Loucy (cell line): Measurements from ENCODE around the gene TSPAN9.

Experiments
- EZH2phosphoT487 ChIP-seq: fragments of 200-600 bp; IDR thresholded peaks from 2 replicates; pipeline ENCODE4 v1.6.1; 2018; ENCODE audit warnings: antibody characterized with exemption, mild to moderate bottlenecking, moderate library complexity, borderline replicate concordance
- TF ChIP-seq, protein P1 (sequence below): fragments of 200-600 bp; sonication (generic); conservative IDR thresholded peaks from 2 replicates; pipeline ENCODE4 v1.5.1; 2014; ENCODE audit warnings: mild to moderate bottlenecking, antibody characterized with exemption, low read length

DNA sequence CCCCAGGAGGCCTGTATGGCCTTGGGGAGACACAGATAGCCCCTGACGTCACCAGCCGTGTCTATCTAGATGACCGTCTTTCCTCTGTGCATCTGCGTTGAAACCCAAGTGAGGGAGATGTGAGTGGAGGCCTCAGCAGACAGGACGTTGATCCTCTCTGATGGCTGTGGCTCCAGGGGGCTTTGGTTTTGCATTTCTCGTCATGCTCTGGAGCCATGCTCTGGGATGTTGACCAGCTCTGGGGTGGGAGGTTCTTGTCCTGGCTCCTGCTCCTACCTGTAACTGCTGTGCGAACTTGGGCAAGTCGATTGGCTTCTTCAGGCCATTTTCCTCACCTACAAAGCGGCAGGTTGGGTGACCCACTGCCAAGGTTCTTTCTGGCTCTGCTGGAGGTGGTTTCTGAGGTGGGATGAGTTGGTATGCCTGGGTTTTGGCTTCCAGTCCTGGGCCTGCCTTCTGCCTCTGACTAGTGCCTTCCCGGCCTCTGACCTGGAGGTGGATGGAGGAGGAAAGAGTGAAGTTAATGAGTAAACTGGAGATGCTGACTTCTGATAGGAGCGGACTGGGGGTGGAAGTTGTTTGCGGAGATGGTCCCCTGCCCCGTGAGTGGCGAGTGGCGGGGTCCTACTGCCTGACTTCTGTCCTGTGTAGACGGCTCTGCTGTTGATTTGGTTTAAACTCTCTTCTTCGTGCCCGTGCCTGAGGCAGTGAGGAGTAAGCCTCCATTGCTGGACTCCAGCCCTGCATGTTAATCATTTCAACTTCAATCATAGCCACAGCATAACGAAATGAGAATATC, 8.4 kb downstream of the TSPAN9 start:
- TF ChIP-seq, protein P1, sequence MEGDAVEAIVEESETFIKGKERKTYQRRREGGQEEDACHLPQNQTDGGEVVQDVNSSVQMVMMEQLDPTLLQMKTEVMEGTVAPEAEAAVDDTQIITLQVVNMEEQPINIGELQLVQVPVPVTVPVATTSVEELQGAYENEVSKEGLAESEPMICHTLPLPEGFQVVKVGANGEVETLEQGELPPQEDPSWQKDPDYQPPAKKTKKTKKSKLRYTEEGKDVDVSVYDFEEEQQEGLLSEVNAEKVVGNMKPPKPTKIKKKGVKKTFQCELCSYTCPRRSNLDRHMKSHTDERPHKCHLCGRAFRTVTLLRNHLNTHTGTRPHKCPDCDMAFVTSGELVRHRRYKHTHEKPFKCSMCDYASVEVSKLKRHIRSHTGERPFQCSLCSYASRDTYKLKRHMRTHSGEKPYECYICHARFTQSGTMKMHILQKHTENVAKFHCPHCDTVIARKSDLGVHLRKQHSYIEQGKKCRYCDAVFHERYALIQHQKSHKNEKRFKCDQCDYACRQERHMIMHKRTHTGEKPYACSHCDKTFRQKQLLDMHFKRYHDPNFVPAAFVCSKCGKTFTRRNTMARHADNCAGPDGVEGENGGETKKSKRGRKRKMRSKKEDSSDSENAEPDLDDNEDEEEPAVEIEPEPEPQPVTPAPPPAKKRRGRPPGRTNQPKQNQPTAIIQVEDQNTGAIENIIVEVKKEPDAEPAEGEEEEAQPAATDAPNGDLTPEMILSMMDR: no peak
- TF ChIP-seq EZH2phosphoT487: no peak
